GM12878 (cell line): ENCODE measurements around the gene LHX6. TPM values are rescaled to one million over a fixed set of nuclear protein-coding genes. Genes with fewer than 3 reads are reported as not detected.

Source experiments
- ATAC-seq: fragments of 200-7000 bp; cut with Tn5 transposase; 3 replicates; pipeline ENCODE4 v1.9.1; 2020; ENCODE audit warnings: mild to moderate bottlenecking, moderate library complexity
- BruUV-seq: library from RNA; stranded (reverse); fragments of 400-500 nt; replicated peaks from 2 replicates; lab custom pipeline; 2021; lab: Mats Ljungman, UMichigan
- CTCF ChIA-PET: fragments of 300-600 bp; sonication (Branson Sonifier 250); formaldehyde crosslinking; extraction: SDS; loops from one replicate; lab custom pipeline; 2021; ENCODE audit warnings: inconsistent platforms; lab: Yijun Ruan, JAX
- POLR2A ChIA-PET: fragments of 350-600 bp; formaldehyde crosslinking; extraction: SDS; loops from one replicate; lab custom pipeline; 2021; ENCODE audit warnings: inconsistent platforms; lab: Charles Lee
- RAD21 ChIA-PET: fragments of 300-600 bp; sonication (Branson Sonifier 250); formaldehyde crosslinking; loops from one replicate; lab custom pipeline; 2023; ENCODE audit warnings: antibody characterized with exemption; ENCODE audit not compliant: unreplicated experiment; lab: Charles Lee
- SMC1A ChIA-PET: fragments of 300-600 bp; sonication (Branson Sonifier 250); formaldehyde crosslinking; loops from one replicate; lab custom pipeline; 2023; ENCODE audit not compliant: unreplicated experiment, uncharacterized antibody; lab: Charles Lee
- DNase-seq: peaks from one replicate; pipeline ENCODE4 v3.0.0-alpha.2; 2011; ENCODE audit warnings: low read depth, low spot score
- FAIRE-seq: peaks from 3 replicates; lab custom pipeline; 2011; peaks lifted over from hg19 to GRCh38; lab: Jason Lieb, UNC
- H2AFZ ChIP-seq: 2 replicates; pipeline ENCODE4 v1.6.0; 2011; ENCODE audit warnings: low read depth, low read length, control low read depth; ENCODE audit not compliant: control insufficient read depth
- H3K27ac ChIP-seq: 2 replicates; pipeline ENCODE4 v1.5.1; 2011; ENCODE audit warnings: control low read depth; ENCODE audit not compliant: control insufficient read depth, insufficient read depth
- H3K27me3 ChIP-seq, 2 experiments: replicated peaks in 1 of 2; 2 replicates each; pipeline versions ENCODE4 v1.6.0 to v1.6.1; 2011; ENCODE audit warnings: low read length in 1 of 2; ENCODE audit not compliant: control insufficient read depth in 2 of 2, insufficient read depth in 2 of 2
- H3K36me3 ChIP-seq, 2 experiments: 2 replicates each; pipeline ENCODE4 v1.5.1; 2011; ENCODE audit warnings: low read length in 1 of 2; ENCODE audit not compliant: control insufficient read depth in 2 of 2, insufficient read depth in 2 of 2
- H3K4me1 ChIP-seq: 2 replicates; pipeline ENCODE4 v1.6.1; 2011; ENCODE audit warnings: mild to moderate bottlenecking, low read length, moderate library complexity, mixed read lengths; ENCODE audit not compliant: control insufficient read depth, insufficient read depth
- H3K4me2 ChIP-seq: 2 replicates; pipeline ENCODE4 v1.6.0; 2011; ENCODE audit warnings: control low read depth; ENCODE audit not compliant: control insufficient read depth, insufficient read depth
- H3K4me3 ChIP-seq: fragments of 200-600 bp; sonication (generic); 2 replicates; pipeline ENCODE4 v1.5.1; 2016
- H3K79me2 ChIP-seq: 2 replicates; pipeline ENCODE4 v1.6.0; 2011; ENCODE audit warnings: low read length; ENCODE audit not compliant: control insufficient read depth, insufficient read depth
- H3K9ac ChIP-seq: 2 replicates; pipeline ENCODE4 v1.8.0; 2011; ENCODE audit warnings: low read length, control low read depth, mixed read lengths; ENCODE audit not compliant: control insufficient read depth, insufficient read depth
- H3K9me3 ChIP-seq: replicated peaks from 3 replicates; pipeline ENCODE4 v1.5.1; 2011; ENCODE audit warnings: mild to moderate bottlenecking, low read length; ENCODE audit not compliant: control insufficient read depth, insufficient read depth
- H4K20me1 ChIP-seq: 2 replicates; pipeline ENCODE4 v1.6.0; 2011; ENCODE audit not compliant: control insufficient read depth, insufficient read depth
- ASH2L ChIP-seq: fragments of 300-600, 200-600 bp; sonication (generic); IDR thresholded peaks from 2 replicates; pipeline ENCODE4 v1.6.1; 2017; ENCODE audit warnings: low read depth, mild to moderate bottlenecking, borderline replicate concordance
- CBFB ChIP-seq: IDR thresholded peaks from 2 replicates; pipeline ENCODE4 v1.6.1; 2016; ENCODE audit warnings: antibody characterized with exemption, low read depth
- CHD2 ChIP-seq: IDR thresholded peaks from 2 replicates; pipeline ENCODE4 v1.6.1; 2011; ENCODE audit warnings: low read depth, low read length, improper control_type of control experiment, borderline replicate concordance
- EP300 ChIP-seq, 2 experiments: fragments of 150-350 bp in 1 of 2; IDR thresholded peaks; 2 replicates each; pipeline ENCODE4 v1.6.1; 2011 to 2012; ENCODE audit warnings: low read depth in 2 of 2, low read length in 2 of 2, borderline replicate concordance in 1 of 2, improper control_type of control experiment in 1 of 2, inconsistent platforms in 1 of 2; ENCODE audit not compliant: control insufficient read depth in 1 of 2
- FOXK2 ChIP-seq: fragments of 450-650 bp; IDR thresholded peaks from 2 replicates; pipeline ENCODE4 v1.6.1; 2017; ENCODE audit warnings: mild to moderate bottlenecking, moderate library complexity
- IKZF2 ChIP-seq, 2 experiments: fragments of 450-650 bp; IDR thresholded peaks; 2 replicates each; pipeline ENCODE4 v1.6.1; 2017; ENCODE audit warnings: mild to moderate bottlenecking in 2 of 2, moderate library complexity in 2 of 2
- IRF4 ChIP-seq: IDR thresholded peaks from 2 replicates; pipeline ENCODE4 v1.6.1; 2011; ENCODE audit warnings: low read depth, low read length
- JUND ChIP-seq: IDR thresholded peaks from 2 replicates; pipeline ENCODE4 v1.6.1; 2012; ENCODE audit warnings: low read depth, mild to moderate bottlenecking, low read length, improper control_type of control experiment, moderate library complexity
- MEF2B ChIP-seq: fragments of 450-650 bp; IDR thresholded peaks from 2 replicates; pipeline ENCODE4 v1.6.1; 2018; ENCODE audit warnings: mild to moderate bottlenecking, moderate library complexity; ENCODE audit not compliant: partially characterized antibody, poor library complexity, severe bottlenecking
- MXI1 ChIP-seq: fragments of 150-350 bp; IDR thresholded peaks from 2 replicates; pipeline ENCODE4 v1.6.1; 2011; ENCODE audit warnings: low read depth, mild to moderate bottlenecking, inconsistent platforms, low read length, improper control_type of control experiment
- NBN ChIP-seq: fragments of 450-650 bp; IDR thresholded peaks from 2 replicates; pipeline ENCODE4 v1.6.1; 2016
- RAD21 ChIP-seq: IDR thresholded peaks from 2 replicates; pipeline ENCODE4 v1.6.1; 2011; ENCODE audit warnings: mild to moderate bottlenecking, low read depth, low read length, moderate library complexity; ENCODE audit not compliant: insufficient read depth
- RELA ChIP-seq: fragments of 450-650 bp; IDR thresholded peaks from 2 replicates; pipeline ENCODE4 v1.8.0; 2014; ENCODE audit warnings: borderline replicate concordance; ENCODE audit not compliant: partially characterized antibody
- SMAD1 ChIP-seq: fragments of 450-650 bp; IDR thresholded peaks from 2 replicates; pipeline ENCODE4 v1.6.1; 2018; ENCODE audit warnings: mild to moderate bottlenecking, low read depth; ENCODE audit not compliant: partially characterized antibody
- ZNF384 ChIP-seq: IDR thresholded peaks from 2 replicates; pipeline ENCODE4 v1.6.1; 2012; ENCODE audit warnings: low read depth, mild to moderate bottlenecking, low read length, improper control_type of control experiment, borderline replicate concordance
- ZNF622 ChIP-seq: fragments of 450-650 bp; IDR thresholded peaks from 2 replicates; pipeline ENCODE4 v1.6.1; 2017; ENCODE audit warnings: mild to moderate bottlenecking, inconsistent platforms
- ZSCAN29 ChIP-seq: fragments of 450-650 bp; IDR thresholded peaks from 2 replicates; pipeline ENCODE4 v1.6.1; 2017; ENCODE audit warnings: mild to moderate bottlenecking, moderate library complexity
- WGBS: methylation state at CpG from one replicate; pipeline ENCODE4 v1.1.6; 2016; ENCODE audit warnings: low lambda C conversion rate; ENCODE audit not compliant: insufficient replicate concordance, insufficient coverage; ENCODE audit errors: missing lambda C conversion rate; 5-methylcytosine and 5-hydroxymethylcytosine counted together
- in situ Hi-C: fragments of 300-500 bp; cut with MboI; formaldehyde crosslinking; loops from 9 replicates; pipeline ENCODE4 v1.14.3; 2018; ENCODE audit warnings: mixed read lengths
- intact Hi-C: fragments of 100-400 bp; cut with micrococcal nuclease; formaldehyde crosslinking; loops from one replicate; pipeline ENCODE4 v1.14.2; 2022; ENCODE audit not compliant: unreplicated experiment
- polyA plus RNA-seq, 11 experiments: library from polyadenylated mRNA; depleted of rRNA in 4 of 11; unstranded in 6 of 11; stranded (reverse) in 5 of 11; fragments of >200 nt; fragmentation: Nextera tagmentation in 4 of 11; fragmentation: Illumina TruSeq in 1 of 11; extraction: Ambion mirVana in 4 of 11; extraction: Trizol in 1 of 11; gene quantifications; 1 replicate in 1 of 11; 2 replicates in 10 of 11; pipeline versions ENCODE4 v1.2.1 to v1.2.3, GENCODE V29; 2011 to 2016; ENCODE audit warnings: inconsistent platforms in 2 of 11, missing spikeins in 2 of 11, low read depth in 1 of 11
- total RNA-seq, 4 experiments: library from RNA; depleted of rRNA in 3 of 4; stranded (reverse); fragments of >200 nt in 3 of 4; fragmentation: Illumina TruSeq in 1 of 4; extraction: Trizol in 1 of 4; gene quantifications; 2 replicates each; pipeline versions ENCODE4 v1.2.1 to v1.2.3, GENCODE V29; 2013 to 2021
- TF ChIP-seq, protein P1 (sequence below): IDR thresholded peaks from 2 replicates; pipeline ENCODE4 v1.6.1; 2012; ENCODE audit warnings: low read depth, low read length, improper control_type of control experiment
- TF ChIP-seq, protein P2 (sequence below): IDR thresholded peaks from 2 replicates; pipeline ENCODE4 v1.6.1; 2011; ENCODE audit warnings: mild to moderate bottlenecking, low read depth, low read length, moderate library complexity; ENCODE audit not compliant: insufficient replicate concordance

LHX6 gene
- total and polyA plus RNA-seq, 10 of the 15 experiments (the other 5 are each of a cell fraction or from before 2014, with no cell fraction given): not detected

DNA sequence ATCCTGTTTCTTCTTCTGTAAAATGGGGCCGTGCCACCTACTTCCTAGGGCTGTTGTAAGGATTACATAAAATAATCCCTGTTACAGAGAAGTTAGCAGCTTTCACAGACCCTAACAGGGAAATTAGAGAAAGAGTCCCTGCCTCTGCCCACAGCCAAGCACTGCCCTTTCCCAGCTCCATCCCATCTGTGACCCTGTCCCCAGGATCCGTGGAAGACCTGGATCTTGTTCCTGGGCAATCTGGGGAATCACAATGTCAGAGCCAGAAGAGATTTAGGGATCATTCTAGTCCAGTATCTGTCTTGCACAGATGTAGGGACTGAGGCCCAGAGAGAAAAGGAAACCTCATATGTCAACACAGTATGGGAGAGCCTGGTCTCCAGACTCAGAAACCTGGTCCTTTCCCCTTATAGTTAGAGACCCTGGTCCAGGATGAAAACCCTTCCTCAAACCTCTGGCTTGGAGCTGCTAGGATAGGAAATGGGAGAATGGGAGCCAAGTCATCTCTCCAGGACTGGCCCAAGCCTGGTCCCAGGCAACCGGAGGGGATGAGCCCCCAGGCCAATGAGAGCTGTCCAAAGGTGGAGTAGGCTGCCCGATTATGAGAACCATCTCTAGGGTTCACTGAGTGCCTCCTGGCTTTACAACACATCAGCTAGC lies 12.5 kb downstream of the LHX6 start:
- FAIRE-seq (no peak), DNase-seq (no peak), ATAC-seq (no peak)
- WGBS: 32% methylated on average over 4 of the region's 4 CpGs
- Histone ChIP-seq H3K36me3 (no peaks in the 10 kb centered on the region), H3K79me2 (no peaks in the 10 kb centered on the region), H3K4me3 (no peak overlapping the region), H2AFZ (no peak overlapping the region), H3K27me3 (peaks cover 17 to 31% of the 10 kb centered on the region in 2 experiments), H3K9ac (no peak overlapping the region), H4K20me1 (0 out of 2 replicates have a peak, but pooled peaks cover 3% of the 10 kb centered on the region), H3K4me2 (no peak overlapping the region), H3K9me3 (no peaks in the 10 kb centered on the region; the same call in 2 of the 3 replicates), H3K27ac (no peak overlapping the region), H3K4me1 (no peaks in the 10 kb centered on the region)
- intact Hi-C loops: no loop called here
- in situ Hi-C loops: no loop called here
- no TSS peak for BruUV-seq
- TF ChIP-seq, protein P1, sequence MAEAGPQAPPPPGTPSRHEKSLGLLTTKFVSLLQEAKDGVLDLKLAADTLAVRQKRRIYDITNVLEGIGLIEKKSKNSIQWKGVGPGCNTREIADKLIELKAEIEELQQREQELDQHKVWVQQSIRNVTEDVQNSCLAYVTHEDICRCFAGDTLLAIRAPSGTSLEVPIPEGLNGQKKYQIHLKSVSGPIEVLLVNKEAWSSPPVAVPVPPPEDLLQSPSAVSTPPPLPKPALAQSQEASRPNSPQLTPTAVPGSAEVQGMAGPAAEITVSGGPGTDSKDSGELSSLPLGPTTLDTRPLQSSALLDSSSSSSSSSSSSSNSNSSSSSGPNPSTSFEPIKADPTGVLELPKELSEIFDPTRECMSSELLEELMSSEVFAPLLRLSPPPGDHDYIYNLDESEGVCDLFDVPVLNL: no peak
- TF ChIP-seq ZSCAN29 (no peak), JUND (no peak), ZNF622 (no peak), MXI1 (no peak), NBN (no peak), CHD2 (no peak), CBFB (no peak), IRF4 (no peak), RELA (no peak), FOXK2 (no peak), EP300 (IDR thresholded peaks at IDR 0.05; ENCODE audit: borderline replicate concordance in 1 of 2, control insufficient read depth in 1 of 2, low read depth in 2 of 2, low read length in 2 of 2) (no peak), IKZF2 (IDR thresholded peaks at IDR 0.05) (no peak), MEF2B (no peak), ASH2L (no peak), SMAD1 (no peak), ZNF384 (no peak), RAD21 (no peak)
- TF ChIP-seq, protein P2, sequence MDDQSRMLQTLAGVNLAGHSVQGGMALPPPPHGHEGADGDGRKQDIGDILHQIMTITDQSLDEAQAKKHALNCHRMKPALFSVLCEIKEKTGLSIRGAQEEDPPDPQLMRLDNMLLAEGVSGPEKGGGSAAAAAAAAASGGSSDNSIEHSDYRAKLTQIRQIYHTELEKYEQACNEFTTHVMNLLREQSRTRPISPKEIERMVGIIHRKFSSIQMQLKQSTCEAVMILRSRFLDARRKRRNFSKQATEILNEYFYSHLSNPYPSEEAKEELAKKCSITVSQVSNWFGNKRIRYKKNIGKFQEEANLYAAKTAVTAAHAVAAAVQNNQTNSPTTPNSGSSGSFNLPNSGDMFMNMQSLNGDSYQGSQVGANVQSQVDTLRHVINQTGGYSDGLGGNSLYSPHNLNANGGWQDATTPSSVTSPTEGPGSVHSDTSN: no peak
- CTCF ChIA-PET: no interaction called here
- SMC1A ChIA-PET: no interaction called here
- RAD21 ChIA-PET: no interaction called here
- POLR2A ChIA-PET: no interaction called here
